HEK293T (cell line): Measurements from ENCODE around the gene PRDM16.

ENCODE experiments used
- FOXK2 ChIP-seq: fragments of 450-650 bp; IDR thresholded peaks from 2 replicates; pipeline ENCODE4 v1.6.1; 2016; ENCODE audit warnings: mild to moderate bottlenecking
- FOXM1 ChIP-seq: fragments of 450-650 bp; IDR thresholded peaks from 2 replicates; pipeline ENCODE4 v1.6.1; 2017; ENCODE audit warnings: mild to moderate bottlenecking, borderline replicate concordance
- HDGF ChIP-seq: fragments of 450-650 bp; IDR thresholded peaks from 2 replicates; pipeline ENCODE4 v1.6.1; 2017; ENCODE audit warnings: antibody characterized with exemption, borderline replicate concordance
- SUZ12 ChIP-seq: fragments of 450-650 bp; IDR thresholded peaks from 2 replicates; pipeline ENCODE4 v1.6.1; 2016; ENCODE audit warnings: mild to moderate bottlenecking

DNA sequence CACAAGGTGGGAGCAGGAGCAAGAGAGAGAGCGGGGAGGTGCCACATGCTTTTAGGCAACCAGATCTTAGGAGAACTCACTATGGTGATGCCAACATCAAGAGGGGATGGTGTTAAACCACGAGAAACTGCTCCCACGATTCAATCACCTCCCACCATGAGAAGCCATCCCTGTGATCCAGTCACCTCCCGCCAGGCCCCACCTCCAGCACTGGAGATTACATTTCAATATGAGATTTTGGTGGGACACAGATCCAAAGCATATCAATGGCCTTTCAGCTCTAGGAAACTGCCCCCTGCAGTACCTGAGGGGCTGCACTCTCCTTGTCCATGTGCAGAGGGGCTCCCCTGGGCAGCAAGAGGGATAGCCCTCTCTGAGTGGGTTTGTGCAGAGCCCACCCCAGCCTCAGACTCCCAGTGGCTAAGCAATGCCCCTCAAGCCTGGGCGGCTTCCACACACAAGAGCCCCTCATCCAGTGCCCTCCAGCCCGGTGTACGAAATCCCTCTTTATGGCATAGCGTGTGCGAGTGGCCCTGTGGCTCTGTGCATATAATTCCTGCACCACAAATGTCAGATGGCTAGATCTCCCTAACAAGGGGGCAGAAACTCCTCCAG, 15.5 kb upstream of the PRDM16 start:
- TF ChIP-seq FOXK2 = no peak
- no peak for TF ChIP-seq FOXM1
- TF ChIP-seq HDGF = no peak
- no peak for TF ChIP-seq SUZ12
